ENCODE results near the gene SLC25A39. TPM values are rescaled to one million over a fixed set of nuclear protein-coding genes. Genes with fewer than 3 reads are reported as not detected.
A peak's percentile ranks its signal among the peaks of the same experiment; 100 is the strongest.
"Not testable (repeated sequence)": the region's sequence is repeated elsewhere in the genome, so short reads cannot be mapped to it uniquely, and the experiment has no call there.

The SLC25A39 gene
- total RNA-seq, 1 donor from 2014 or later, result 137 TPM

- H3K9me3 Mint-ChIP-seq, result no peaks in the 10 kb centered on the region
- H3K4me1 Mint-ChIP-seq (ENCODE audit: unreplicated experiment), result peaks cover 5% of the 10 kb centered on the region
- peaks cover 13% of the 10 kb centered on the region for H3K27me3 Mint-ChIP-seq
- H3K4me3 Mint-ChIP-seq, result no peak overlapping the region
- DNase-seq (ENCODE audit: extremely low spot score, unreplicated experiment), result no peak
- no peaks in the 10 kb centered on the region for H3K36me3 Mint-ChIP-seq
- H3K27ac Mint-ChIP-seq, result no peak overlapping the region
- no peak for TF ChIP-seq CTCF (conservative IDR thresholded peaks at IDR 0.05)
Observed at GRCh38 chr17:44334727-44335126, 10.1 kb upstream of the SLC25A39 start.

- H3K36me3 Mint-ChIP-seq, result no peaks in the 10 kb centered on the region
- no peak overlapping the region for H3K27ac Mint-ChIP-seq
- peaks cover 5% of the 10 kb centered on the region for H3K4me1 Mint-ChIP-seq (ENCODE audit: unreplicated experiment)
- DNase-seq (ENCODE audit: extremely low spot score, unreplicated experiment), result no peak
- no peak for TF ChIP-seq CTCF (conservative IDR thresholded peaks at IDR 0.05)
- H3K9me3 Mint-ChIP-seq, result no peaks in the 10 kb centered on the region
- peaks cover 13% of the 10 kb centered on the region for H3K27me3 Mint-ChIP-seq
- no peak overlapping the region for H3K4me3 Mint-ChIP-seq
Observed at GRCh38 chr17:44334315-44334714, 9.7 kb upstream of the SLC25A39 start.

GRCh38 chr17:44333371-44333770 is 8.7 kb upstream of the SLC25A39 start:
- Mint-ChIP-seq H3K27me3 (peaks cover 10% of the 10 kb centered on the region), H3K36me3 (no peaks in the 10 kb centered on the region)
- TF ChIP-seq CTCF (conservative IDR thresholded peaks at IDR 0.05), result no peak

GRCh38 chr17:44331249-44331760 is 6.7 kb upstream of the SLC25A39 start:
- Mint-ChIP-seq H3K4me1 (ENCODE audit: unreplicated experiment) (peaks cover 9% of the 10 kb centered on the region), H3K9me3 (no peaks in the 10 kb centered on the region), H3K4me3 (no peak overlapping the region), H3K27ac (peak overlapping the region; percentile 35), H3K27me3 (peaks cover 3% of the 10 kb centered on the region), H3K36me3 (no peaks in the 10 kb centered on the region)
- no peak for DNase-seq (ENCODE audit: extremely low spot score, unreplicated experiment)
- TF ChIP-seq CTCF (conservative IDR thresholded peaks at IDR 0.05), result peak; percentile 91

More at GRCh38 chr17:44333371-44333770, 8.7 kb upstream of the SLC25A39 start:
- H3K27ac Mint-ChIP-seq, result no peak overlapping the region
- H3K4me1 Mint-ChIP-seq (ENCODE audit: unreplicated experiment), result peaks cover 5% of the 10 kb centered on the region
- no peak for DNase-seq (ENCODE audit: extremely low spot score, unreplicated experiment)
- H3K9me3 Mint-ChIP-seq, result no peaks in the 10 kb centered on the region
- H3K4me3 Mint-ChIP-seq, result no peak overlapping the region

GRCh38 chr17:44330263-44330662 is 5.6 kb upstream of the SLC25A39 start:
- DNase-seq (ENCODE audit: extremely low spot score, unreplicated experiment); H3K9me3 Mint-ChIP-seq; H3K27me3 Mint-ChIP-seq; H3K4me1 Mint-ChIP-seq (ENCODE audit: unreplicated experiment); H3K27ac Mint-ChIP-seq; H3K4me3 Mint-ChIP-seq; H3K36me3 Mint-ChIP-seq: not testable (repeated sequence)

GRCh38 chr17:44329516-44329915 is 4.9 kb upstream of the SLC25A39 start:
- not testable (repeated sequence) for H3K36me3 Mint-ChIP-seq; DNase-seq (ENCODE audit: extremely low spot score, unreplicated experiment); H3K9me3 Mint-ChIP-seq; H3K4me3 Mint-ChIP-seq; H3K4me1 Mint-ChIP-seq (ENCODE audit: unreplicated experiment); H3K27ac Mint-ChIP-seq; H3K27me3 Mint-ChIP-seq

Measured in type B pancreatic cell (in vitro differentiated cells).